Calu3 (cell line): ENCODE data around the gene PIK3C2A. TPM values are rescaled to one million over a fixed set of nuclear protein-coding genes. Genes with fewer than 3 reads are reported as not detected.

Experiments
- BruUV-seq: library from RNA; stranded (reverse); fragments of 400-500 nt; replicated peaks from 2 replicates; lab custom pipeline; 2021; lab: Mats Ljungman, UMichigan
- CTCF ChIA-PET: fragments of 300-600 bp; sonication (Branson Sonifier 250); formaldehyde crosslinking; loops from one replicate; lab custom pipeline; 2022; ENCODE audit warnings: antibody characterized with exemption; lab: Charles Lee
- DNase-seq: peaks from one replicate; pipeline ENCODE4 v3.0.0; 2022
- H3K27ac Mint-ChIP-seq: one replicate; pipeline ENCODE4 v1.8.0; 2022; ENCODE audit warnings: mixed read lengths; ENCODE audit not compliant: unreplicated experiment
- H3K27me3 Mint-ChIP-seq: one replicate; pipeline ENCODE4 v1.8.0; 2022; ENCODE audit warnings: mixed read lengths; ENCODE audit not compliant: unreplicated experiment
- H3K36me3 Mint-ChIP-seq: one replicate; pipeline ENCODE4 v1.8.0; 2022; ENCODE audit warnings: mild to moderate bottlenecking, moderate library complexity, mixed read lengths; ENCODE audit not compliant: insufficient read depth, unreplicated experiment
- H3K4me1 Mint-ChIP-seq: one replicate; pipeline ENCODE4 v1.8.0; 2022; ENCODE audit warnings: mild to moderate bottlenecking, low read depth, mixed read lengths; ENCODE audit not compliant: unreplicated experiment
- H3K4me3 Mint-ChIP-seq: one replicate; pipeline ENCODE4 v1.8.0; 2022; ENCODE audit warnings: mild to moderate bottlenecking, low read depth, moderate library complexity, mixed read lengths; ENCODE audit not compliant: unreplicated experiment
- H3K9me3 Mint-ChIP-seq: one replicate; pipeline ENCODE4 v1.8.0; 2022; ENCODE audit warnings: low read depth, mixed read lengths; ENCODE audit not compliant: unreplicated experiment
- CTCF ChIP-seq: fragments of 200-600 bp; IDR thresholded peaks from one replicate; pipeline ENCODE4 v1.8.0; 2022; ENCODE audit warnings: antibody characterized with exemption; ENCODE audit not compliant: unreplicated experiment
- intact Hi-C: fragments of 100-400 bp; cut with micrococcal nuclease; formaldehyde crosslinking; loops from one replicate; pipeline ENCODE4 v1.10.0; 2022; ENCODE audit not compliant: unreplicated experiment
- total RNA-seq: library from RNA; stranded (reverse); gene quantifications from 2 replicates; pipeline ENCODE4 v1.2.3, GENCODE V29; 2022

PIK3C2A gene
- total RNA-seq, 1 experiment from 2014 or later, result 75.9 TPM

- Mint-ChIP-seq H3K4me1 (no peaks in the 10 kb centered on the region), H3K27ac (no peak overlapping the region), H3K36me3 (no peaks in the 10 kb centered on the region), H3K27me3 (no peaks in the 10 kb centered on the region), H3K9me3 (no peaks in the 10 kb centered on the region), H3K4me3 (no peak overlapping the region)
- CTCF ChIA-PET, result interaction anchor here (1.0 kb wide), 2 partner anchors 13 to 20 kb away, joined by 4 to 5 read pairs; no protein-coding TSS in a partner anchor
- no TSS peak for BruUV-seq
- intact Hi-C loops, result no loop called here
- TF ChIP-seq CTCF, result no peak
- DNase-seq, result no peak
These were observed 9.6 kb upstream of the PIK3C2A start for GRCh38 chr11:17217401-17217800.

GRCh38 chr11:17214338-17214737, 6.6 kb upstream of the PIK3C2A start:
- peaks cover 5% of the 10 kb centered on the region for H3K36me3 Mint-ChIP-seq
- H3K4me1 Mint-ChIP-seq, result peaks cover 11% of the 10 kb centered on the region
- no peak for TF ChIP-seq CTCF
- CTCF ChIA-PET, result no interaction called here
- DNase-seq, result no peak
- no peak overlapping the region for H3K4me3 Mint-ChIP-seq
- H3K27ac Mint-ChIP-seq, result no peak overlapping the region
- no TSS peak for BruUV-seq
- no peaks in the 10 kb centered on the region for H3K9me3 Mint-ChIP-seq
- no peaks in the 10 kb centered on the region for H3K27me3 Mint-ChIP-seq
- intact Hi-C loops, result no loop called here

- H3K36me3 Mint-ChIP-seq, result peaks cover 35% of the 10 kb centered on the region
- BruUV-seq, result no TSS peak
- H3K4me3 Mint-ChIP-seq, result no peak overlapping the region
- no peaks in the 10 kb centered on the region for H3K9me3 Mint-ChIP-seq
- H3K27me3 Mint-ChIP-seq, result no peaks in the 10 kb centered on the region
- CTCF ChIA-PET, result no interaction called here
- DNase-seq, result no peak
- intact Hi-C loops, result no loop called here
- no peak for TF ChIP-seq CTCF
- H3K27ac Mint-ChIP-seq, result no peak overlapping the region
- H3K4me1 Mint-ChIP-seq, result peaks cover 17% of the 10 kb centered on the region
These were observed 3.5 kb upstream of the PIK3C2A start for GRCh38 chr11:17211286-17211685.

- TSS peak; percentile 43 for BruUV-seq
- intact Hi-C loops, result loop anchor here (5.0 to 10.0 kb wide), 2 partner anchors 48 to 95 kb away; no protein-coding TSS in a partner anchor
- peaks cover 17% of the 10 kb centered on the region for H3K4me1 Mint-ChIP-seq
- CTCF ChIA-PET, result interaction anchor here (1.9 kb wide), 1 partner anchor 13 kb away, joined by 17 read pairs; no protein-coding TSS in a partner anchor
- H3K9me3 Mint-ChIP-seq, result no peaks in the 10 kb centered on the region
- no peak for TF ChIP-seq CTCF
- peaks cover 36% of the 10 kb centered on the region for H3K36me3 Mint-ChIP-seq
- H3K27ac Mint-ChIP-seq, result peak overlapping the region; percentile 79
- H3K4me3 Mint-ChIP-seq, result peak overlapping the region; percentile 92
- H3K27me3 Mint-ChIP-seq, result no peaks in the 10 kb centered on the region
- no peak for DNase-seq
These were observed 2.1 kb upstream of the PIK3C2A start for GRCh38 chr11:17209939-17210245.
